ENCODE measurements around the gene KIAA1328. TPM values are rescaled to one million over a fixed set of nuclear protein-coding genes. Genes with fewer than 3 reads are reported as not detected.

The KIAA1328 gene
- polyA plus RNA-seq, 2 of the 4 experiments (the other 2 are of a cell fraction): 1.7 to 3.9 TPM

GRCh38 chr18:37219257-37219656 lies 390.3 kb downstream of the KIAA1328 start:
- TF ChIP-seq SMC3 (IDR thresholded peaks at IDR 0.05) (no peak), EHF (CRISPR knock-in tag; IDR thresholded peaks at IDR 0.05) (no peak), PHF8 (IDR thresholded peaks at IDR 0.05; ENCODE audit: borderline replicate concordance, low read depth) (no peak), ELK1 (IDR thresholded peaks at IDR 0.05; ENCODE audit: low read depth, low read length) (no peak), ZSCAN20 (CRISPR knock-in tag; IDR thresholded peaks at IDR 0.05) (no peak), ZC3H11A (IDR thresholded peaks at IDR 0.05) (no peak), ATOH8 (CRISPR knock-in tag; IDR thresholded peaks at IDR 0.05; ENCODE audit: low read depth) (no peak), BHLHE40 (IDR thresholded peaks at IDR 0.05; ENCODE audit: low read depth, low read length) (no peak), FOSB (CRISPR knock-in tag; IDR thresholded peaks at IDR 0.05) (no peak)
- ATAC-seq (no peak), FAIRE-seq (no peak), DNase-seq (ENCODE audit: low read depth in 1 of 2, low spot score in 1 of 2) (no peak)
- H3K9me3 ChIP-seq: no peaks in the 10 kb centered on the region
- H3K4me2 ChIP-seq: no peak overlapping the region
- H3K4me3 ChIP-seq: no peak overlapping the region
- no peak overlapping the region for H3K27ac ChIP-seq
- POLR2A ChIA-PET: no interaction called here
- CTCF ChIA-PET: no interaction called here
- H3K4me1 ChIP-seq: peaks cover 9% of the 10 kb centered on the region; the same call in 1 of the 3 replicates
- WGBS (ENCODE audit: missing lambda C conversion rate): no CpG with 5 or more reads among the region's 7 CpGs

GRCh38 chr18:37222354-37222998 lies 393.5 kb downstream of the KIAA1328 start:
- TF ChIP-seq MAFK (IDR thresholded peaks at IDR 0.05; ENCODE audit: partially characterized antibody): peak; percentile 72
- no peak for TF ChIP-seq POLR2AphosphoS2 (conservative IDR thresholded peaks at IDR 0.05; ENCODE audit: low read length)

GRCh38 chr18:37222999-37223378 lies 394.1 kb downstream of the KIAA1328 start:
- H3K4me2 ChIP-seq: peak overlapping the region; percentile 26; the same call in 1 of the 3 replicates
- WGBS (ENCODE audit: missing lambda C conversion rate): 35% methylated on average over 3 of the region's 5 CpGs
- ATAC-seq (no peak), DNase-seq (ENCODE audit: low read depth in 1 of 2, low spot score in 1 of 2) (no peak), FAIRE-seq (no peak)
- no peak overlapping the region; a peak in 1 of 6 replicates for H3K27ac ChIP-seq
- TF ChIP-seq EP300 (IDR thresholded peaks at IDR 0.05) (no peak), HOXB5 (CRISPR knock-in tag; IDR thresholded peaks at IDR 0.05) (no peak), REST (IDR thresholded peaks at IDR 0.05) (no peak), HEYL (CRISPR knock-in tag; IDR thresholded peaks at IDR 0.05) (no peak), NR3C1 (IDR thresholded peaks at IDR 0.05) (no peak), ATOH8 (CRISPR knock-in tag; IDR thresholded peaks at IDR 0.05; ENCODE audit: low read depth) (no peak), FOXS1 (CRISPR knock-in tag; IDR thresholded peaks at IDR 0.05) (no peak), CTCF (IDR thresholded peaks at IDR 0.05) (no peak), EHF (CRISPR knock-in tag; IDR thresholded peaks at IDR 0.05) (no peak), SMC3 (IDR thresholded peaks at IDR 0.05) (no peak), NFE2L2 (conservative IDR thresholded peaks at IDR 0.05; ENCODE audit: low read length) (no peak), POLR2AphosphoS2 (conservative IDR thresholded peaks at IDR 0.05; ENCODE audit: low read length) (no peak), JUNB (IDR thresholded peaks at IDR 0.05) (no peak), HDAC2 (IDR thresholded peaks at IDR 0.05) (no peak), NPAS2 (CRISPR knock-in tag; IDR thresholded peaks at IDR 0.05; ENCODE audit: borderline replicate concordance) (no peak), PBX3 (IDR thresholded peaks at IDR 0.05) (no peak), ZFP36 (IDR thresholded peaks at IDR 0.05; ENCODE audit: borderline replicate concordance, partially characterized antibody) (no peak)
- ChIA-PET POLR2A (no interaction called here), CTCF (no interaction called here)
- no peaks in the 10 kb centered on the region for H3K9me3 ChIP-seq
- H3K4me3 ChIP-seq: no peak overlapping the region
- peaks cover 9% of the 10 kb centered on the region; the same call in 1 of the 3 replicates for H3K4me1 ChIP-seq

More at GRCh38 chr18:37222354-37222998, 393.5 kb downstream of the KIAA1328 start:
- no peaks in the 10 kb centered on the region for H3K9me3 ChIP-seq
- CTCF ChIA-PET: no interaction called here
- no peak overlapping the region for H3K4me2 ChIP-seq
- 72% methylated on average over 4 of the region's 4 CpGs for whole genome bisulfite sequencing (ENCODE audit: missing lambda C conversion rate)
- no peak for FAIRE-seq
- H3K4me1 ChIP-seq: peaks cover 9% of the 10 kb centered on the region; the same call in 1 of the 3 replicates
- H3K27ac ChIP-seq: peak overlapping the region in 1 of 2 experiments; percentile 18; a peak in 1 of 6 replicates
- peak in 1 of 2 experiments; percentile 2 for DNase-seq (ENCODE audit: low read depth in 1 of 2, low spot score in 1 of 2)
- H3K4me3 ChIP-seq: no peak overlapping the region
- POLR2A ChIA-PET: no interaction called here
- no peak for ATAC-seq
